Hippocampal formation (tissue), 2 donors: Measurements from ENCODE around the gene TTC21A.
"Not testable (repeated sequence)": the region's sequence is repeated elsewhere in the genome, so short reads cannot be mapped to it uniquely, and the experiment has no call there.

Experiments
- DNase-seq, 2 donors: peaks; one replicate each; lab custom pipeline; 2025; lab: John Stamatoyannopoulos, UW

The TTC21A gene

DNA sequence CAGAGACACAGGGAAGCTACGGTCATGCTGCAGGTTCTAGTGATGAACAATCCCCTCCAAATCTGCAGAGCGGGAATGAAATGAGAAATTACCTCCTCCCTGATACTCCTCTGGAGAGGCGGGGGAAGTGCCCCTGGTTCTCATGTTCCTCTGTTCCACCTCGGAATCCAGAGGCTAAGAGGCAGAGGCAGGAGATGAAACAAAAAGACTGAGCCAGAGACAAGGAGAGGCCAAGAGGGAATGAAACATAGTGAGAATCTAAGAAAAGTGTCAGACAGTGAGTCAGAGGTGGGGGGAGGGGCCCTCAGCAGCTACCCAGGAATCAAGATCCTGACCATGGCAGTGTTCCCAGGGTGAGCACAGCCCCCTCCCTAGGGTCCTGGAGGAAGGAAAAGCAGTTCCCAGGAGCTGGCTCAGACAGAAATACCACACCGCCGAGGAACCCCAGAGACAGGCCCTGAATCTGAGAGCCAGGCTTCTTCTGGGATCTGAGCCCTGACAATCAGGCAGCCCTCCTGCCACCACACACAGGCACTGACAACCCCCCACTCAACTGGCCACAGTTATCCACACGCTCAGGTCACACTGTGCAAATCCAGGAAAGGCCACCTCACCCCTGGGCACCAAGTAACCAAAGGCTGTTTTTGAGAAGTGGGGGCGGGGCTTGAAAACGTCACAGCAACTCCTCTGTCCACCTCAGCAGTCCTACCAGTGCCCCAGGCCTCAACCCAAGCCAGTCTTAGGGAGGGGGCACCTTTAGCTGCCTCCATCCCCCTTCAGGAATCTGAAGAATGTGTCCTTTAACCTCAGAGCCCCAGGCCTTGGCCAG, 43.5 kb downstream of the TTC21A start:
- DNase-seq = peak; percentile 35 to 58

DNA sequence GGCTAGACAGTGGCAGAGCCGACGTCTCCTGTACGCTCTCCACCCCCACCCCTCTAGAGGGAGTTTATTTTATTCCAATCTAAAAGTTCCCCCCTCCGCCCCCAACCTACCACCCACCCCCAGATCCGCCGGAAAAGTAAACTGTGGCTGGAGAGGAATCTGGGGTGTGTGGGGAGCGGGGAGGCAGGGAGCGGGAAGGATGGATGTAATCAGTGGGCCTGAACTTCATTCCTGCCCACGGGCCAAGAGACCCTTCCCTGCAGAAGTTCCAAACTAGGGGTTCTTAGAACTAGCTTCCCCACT, 46.4 kb downstream of the TTC21A start:
- no peak for DNase-seq

DNA sequence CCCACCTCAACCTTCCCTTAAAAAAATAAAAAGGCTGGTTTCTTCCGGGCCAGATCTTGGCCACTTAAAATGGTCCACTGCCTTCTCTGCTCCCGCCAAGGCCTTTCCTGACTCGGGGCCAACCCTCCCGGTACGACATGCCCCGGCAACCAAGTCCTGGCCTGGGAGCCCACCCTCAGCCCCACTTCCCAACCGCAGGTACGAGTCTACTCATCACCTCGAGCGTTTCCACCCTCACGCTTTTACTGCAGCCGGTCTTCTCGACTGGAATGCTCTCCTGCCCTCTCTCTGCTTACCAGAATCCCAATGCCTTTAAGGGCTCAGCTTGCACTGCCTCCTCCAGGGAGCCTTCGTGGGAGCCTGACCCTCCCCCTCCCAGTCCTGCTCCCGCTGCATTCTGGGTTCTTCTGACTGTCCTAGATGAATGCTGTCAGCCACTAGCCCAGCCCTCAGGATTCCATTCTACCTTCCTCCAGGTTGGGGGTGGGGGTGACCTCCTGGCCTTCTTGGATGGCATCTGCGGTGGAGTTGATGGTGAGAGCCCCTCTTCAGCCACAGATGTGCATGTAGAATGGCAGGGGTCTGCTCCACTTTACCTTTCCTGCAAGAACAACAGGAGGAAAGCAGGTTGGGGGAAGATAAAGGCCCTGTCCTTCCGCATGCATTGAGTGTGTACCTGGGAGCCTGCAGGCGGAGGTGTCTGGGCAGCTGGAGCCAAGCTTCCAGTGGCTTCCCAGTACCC, 47.0 kb downstream of the TTC21A start:
- DNase-seq = no peak

DNA sequence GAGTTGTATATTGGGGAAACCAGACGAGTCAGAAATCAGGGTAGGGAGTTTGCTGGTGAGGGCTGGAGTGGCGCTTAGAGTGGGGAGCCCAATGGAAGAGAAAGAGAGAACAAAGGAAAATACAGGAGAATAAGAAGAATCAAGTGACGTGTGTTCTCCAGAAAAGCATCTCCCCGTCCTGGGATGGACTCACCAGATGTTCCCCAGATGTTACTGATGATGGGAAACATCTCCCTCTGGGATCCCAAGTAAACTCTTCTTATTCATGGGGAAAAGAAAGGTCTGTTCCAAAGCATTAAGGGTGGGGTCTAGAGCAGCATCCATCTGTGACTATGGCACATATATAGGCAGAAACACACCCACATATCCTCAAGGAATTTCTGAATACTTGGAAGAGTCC, 48.9 kb downstream of the TTC21A start:
- no peak for DNase-seq

DNA sequence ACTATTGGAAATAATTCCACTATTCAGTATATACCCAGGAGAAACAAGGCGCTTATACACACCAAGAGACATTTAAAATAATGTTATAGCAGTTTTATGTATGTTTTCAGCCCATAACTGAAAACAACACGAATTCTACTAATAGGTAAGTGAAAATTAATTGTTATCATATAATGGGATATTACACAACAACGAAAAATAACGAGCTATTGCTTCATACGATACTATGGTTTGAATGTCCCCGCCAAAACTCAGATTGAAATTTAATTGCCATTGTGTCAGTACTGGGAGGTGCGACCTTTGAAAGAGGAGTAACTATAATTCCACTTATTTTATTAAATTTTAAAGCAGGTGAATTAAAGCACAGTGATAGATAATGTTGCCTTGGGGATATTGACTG, 49.9 kb downstream of the TTC21A start:
- no peak for DNase-seq

DNA sequence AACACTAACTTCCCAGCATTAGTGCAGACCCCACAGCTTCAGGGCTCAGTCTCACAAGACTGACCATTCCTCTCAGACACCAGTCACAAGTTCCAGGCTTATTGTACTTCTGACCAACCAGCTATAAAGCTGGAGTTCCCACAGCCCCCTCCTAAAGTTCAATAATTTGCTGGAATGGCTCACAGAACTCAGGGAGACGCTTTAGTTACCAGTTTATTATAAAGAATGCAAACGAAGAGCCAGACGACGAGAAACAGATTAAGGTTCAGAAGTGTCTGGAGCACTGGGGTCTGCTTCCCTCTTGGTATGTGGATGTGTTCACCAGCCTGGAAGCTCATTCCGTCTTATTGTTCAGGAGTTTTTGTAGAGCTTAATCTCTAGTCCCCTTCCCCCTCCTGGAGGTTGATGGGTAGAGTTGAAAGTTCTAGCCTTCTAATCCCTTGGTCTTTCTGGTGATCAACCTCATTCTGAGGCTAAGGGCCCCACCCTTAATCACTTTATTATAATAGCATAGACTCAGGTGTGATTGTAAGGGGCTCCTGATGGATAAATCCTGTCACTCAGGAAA, 50.8 kb downstream of the TTC21A start:
- no peak for DNase-seq

DNA sequence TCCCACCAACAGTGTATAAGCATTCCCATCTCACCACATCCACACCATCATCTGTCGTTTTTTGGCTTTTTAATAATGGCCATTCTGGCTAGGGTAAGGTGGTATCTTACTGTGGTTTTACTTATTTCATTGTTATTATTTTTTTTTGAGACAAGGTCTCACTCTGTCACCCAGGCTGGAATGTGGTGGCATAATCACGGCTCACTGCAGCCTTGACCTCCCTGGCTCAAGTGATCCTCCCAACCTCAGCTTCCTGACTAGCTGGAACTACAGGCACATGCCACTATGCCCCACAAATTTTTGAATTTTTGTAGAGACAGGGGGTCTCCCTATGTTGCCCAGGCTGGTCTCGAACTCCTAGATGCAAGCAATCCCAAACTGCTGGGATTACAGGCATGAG, 56.9 kb downstream of the TTC21A start:
- DNase-seq = no peak

DNA sequence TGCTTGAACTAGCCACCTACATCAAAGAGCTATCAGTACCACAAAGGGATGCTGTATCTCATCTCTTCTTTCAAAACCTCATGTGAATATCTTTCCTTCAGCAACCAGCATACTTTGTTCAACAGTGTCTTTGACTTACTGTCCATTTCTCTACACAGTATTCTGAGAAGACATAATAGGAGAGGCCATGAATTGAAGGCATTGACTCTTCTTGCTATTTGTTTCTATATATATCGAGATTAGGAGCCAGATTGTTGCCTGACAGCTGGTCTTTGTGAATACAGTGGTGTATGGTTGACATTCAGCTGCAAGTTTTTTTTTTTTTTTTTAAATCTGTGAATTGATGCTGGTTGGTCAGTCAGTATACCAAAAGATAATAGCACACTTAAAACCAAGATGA, 58.0 kb downstream of the TTC21A start:
- no peak for DNase-seq

DNA sequence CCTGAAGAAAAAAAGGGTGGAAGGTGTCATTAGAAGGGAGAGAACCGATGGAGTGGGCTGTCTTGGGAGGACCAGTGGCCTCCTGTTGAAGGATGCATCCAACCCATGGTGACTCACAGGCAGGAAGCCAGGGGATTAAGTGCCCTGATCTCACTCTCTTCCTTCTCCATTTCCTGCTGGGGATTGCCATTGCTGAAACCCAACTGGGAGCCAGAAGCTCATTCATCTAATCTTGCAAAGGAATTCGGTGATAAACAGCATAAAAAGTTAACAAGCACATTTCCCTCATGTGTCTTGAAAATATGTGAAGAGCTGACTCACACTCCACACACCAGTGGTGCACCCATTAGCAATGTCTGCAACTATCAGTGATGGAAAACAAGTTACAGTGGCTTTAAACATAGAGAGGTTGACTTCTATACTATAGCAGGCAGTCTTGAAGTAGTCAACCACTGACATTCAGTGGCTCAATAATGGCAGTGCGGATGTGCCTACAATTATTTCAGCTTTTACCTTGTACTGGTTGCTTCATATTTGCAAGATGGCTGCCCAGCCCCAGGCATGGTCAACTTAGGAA, 58.7 kb downstream of the TTC21A start:
- DNase-seq = no peak

DNA sequence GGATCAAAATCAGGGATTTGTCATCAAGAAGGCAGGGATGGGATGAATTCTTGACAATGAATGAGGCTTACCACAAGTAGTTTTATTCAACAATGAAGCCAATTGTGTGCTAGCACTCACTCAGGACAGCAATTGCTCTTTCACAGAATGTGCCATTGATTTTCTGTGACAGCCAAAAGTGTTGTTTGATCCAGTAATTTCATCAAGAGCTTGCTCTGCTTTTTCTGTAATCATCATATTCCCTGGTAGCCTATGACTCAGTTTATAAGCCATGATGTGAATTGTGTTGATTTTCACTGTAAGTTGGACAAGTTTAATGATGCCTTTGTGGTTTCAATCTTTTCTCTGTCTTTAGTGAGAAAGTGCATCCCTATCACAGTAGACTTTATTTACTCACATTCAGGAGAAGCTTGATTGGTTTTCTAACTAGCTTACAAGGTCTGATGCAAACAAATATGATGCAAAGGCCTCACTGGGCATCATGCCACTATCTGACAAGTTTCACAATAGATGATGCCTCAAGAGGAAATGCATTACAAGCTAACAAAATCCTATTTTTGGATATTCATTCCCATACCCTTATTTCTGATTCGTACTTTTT, 59.6 kb downstream of the TTC21A start:
- DNase-seq = peak in 1 of 2 donors; percentile 40

DNA sequence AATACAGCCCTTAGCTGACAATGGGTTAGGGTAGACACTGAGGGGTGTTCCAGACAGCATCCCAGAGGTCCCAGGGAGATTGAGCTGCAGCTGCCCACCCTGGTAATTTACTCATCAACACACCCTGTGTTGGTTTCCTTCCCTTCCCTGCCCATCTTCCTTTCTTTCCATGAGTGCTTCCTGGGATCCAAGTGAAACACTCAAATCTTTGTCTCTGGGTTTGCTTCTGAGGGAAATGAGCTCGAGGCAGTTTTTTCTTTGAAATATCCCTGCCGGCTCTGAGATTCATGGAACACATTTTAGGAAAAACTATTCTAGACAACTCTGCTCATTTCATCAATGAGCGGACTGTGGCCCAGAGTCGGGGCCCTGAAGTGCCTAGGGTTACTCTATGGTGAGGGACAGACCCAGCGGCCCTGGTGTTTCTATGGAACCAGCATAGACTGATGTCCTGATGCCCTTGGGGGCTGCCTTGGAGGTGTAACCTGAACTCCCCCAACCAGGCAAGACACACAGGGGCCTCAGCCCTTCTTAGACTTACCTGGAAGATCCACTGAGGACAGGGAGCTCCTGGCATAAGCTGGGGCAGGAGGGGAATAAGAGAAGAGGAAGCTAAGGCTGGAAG, 60.8 kb downstream of the TTC21A start:
- DNase-seq = no peak

DNA sequence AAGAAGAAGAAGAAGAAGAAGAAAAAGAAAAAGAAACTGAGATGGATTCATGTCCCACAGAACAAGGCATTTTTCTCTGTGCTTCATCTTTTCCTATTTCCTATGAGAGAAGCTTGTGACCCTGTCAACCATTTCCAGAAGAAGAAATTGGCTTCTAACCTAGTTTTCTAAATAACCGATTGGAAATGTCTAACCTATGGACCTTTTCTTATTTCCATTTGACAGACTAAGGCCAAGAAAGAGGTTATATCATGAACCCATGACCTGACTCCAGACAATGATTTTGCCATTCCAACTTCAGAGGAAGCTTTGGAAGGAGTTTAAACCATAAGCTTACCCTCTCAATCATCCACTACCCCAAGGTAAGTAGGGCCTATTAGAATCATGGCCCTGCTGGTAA, 62.2 kb downstream of the TTC21A start:
- no peak for DNase-seq

DNA sequence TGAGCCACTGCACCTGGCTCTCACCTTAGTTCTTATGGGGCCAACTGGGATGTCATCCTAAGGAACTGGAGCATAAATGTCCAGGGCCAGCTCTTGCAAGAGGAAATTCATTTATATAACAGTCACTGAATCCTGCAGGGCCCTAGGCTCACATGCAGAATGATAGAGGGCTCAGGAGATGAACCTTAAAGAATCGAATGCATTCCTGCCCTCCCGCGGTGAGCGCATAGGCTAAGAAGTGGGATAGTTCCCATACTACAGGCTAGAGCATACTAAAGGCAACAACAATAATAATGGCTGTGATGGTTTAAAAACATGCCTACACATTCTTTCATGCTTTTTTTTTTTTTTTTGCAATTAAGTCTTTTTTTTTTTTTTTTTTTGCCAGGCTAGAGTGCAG, 63.0 kb downstream of the TTC21A start:
- no peak for DNase-seq

DNA sequence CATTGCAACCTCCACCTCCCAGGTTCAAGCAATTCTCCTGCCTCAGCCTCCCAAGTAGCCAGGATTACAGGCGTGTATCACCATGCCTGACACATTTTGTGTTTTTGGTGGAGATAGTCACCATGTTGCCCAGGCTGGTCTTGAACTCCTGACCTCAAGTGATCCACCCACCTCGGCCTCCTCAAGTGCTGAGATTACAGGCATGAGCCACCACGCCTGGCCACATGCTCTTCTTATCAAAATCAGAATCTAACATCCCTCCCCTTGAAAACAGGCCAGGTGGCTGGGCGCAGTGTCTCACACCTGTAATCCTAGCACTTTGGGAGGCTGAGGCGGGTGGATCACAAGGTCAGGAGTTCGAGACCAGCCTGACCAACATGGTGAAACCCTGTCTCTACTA, 63.4 kb downstream of the TTC21A start:
- not testable (repeated sequence) for DNase-seq

DNA sequence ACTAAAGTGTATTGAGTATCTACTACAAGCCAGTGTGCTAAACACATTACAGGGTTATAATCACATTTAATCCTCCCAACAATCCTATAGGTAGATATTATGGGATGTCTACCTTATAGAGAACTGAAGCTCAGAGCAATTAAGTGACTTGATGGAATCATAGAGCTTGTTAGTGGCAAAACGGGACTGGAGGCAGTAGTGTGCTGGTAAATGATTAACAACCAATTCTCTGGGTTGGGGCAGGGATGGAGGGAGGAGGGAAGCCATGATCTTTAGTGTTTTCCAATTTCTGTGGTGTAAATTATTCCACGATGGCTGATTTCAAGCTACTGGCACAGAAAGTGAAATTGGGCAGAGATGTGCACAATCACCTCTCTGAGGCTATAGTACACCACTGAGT, 64.4 kb downstream of the TTC21A start:
- no peak for DNase-seq

DNA sequence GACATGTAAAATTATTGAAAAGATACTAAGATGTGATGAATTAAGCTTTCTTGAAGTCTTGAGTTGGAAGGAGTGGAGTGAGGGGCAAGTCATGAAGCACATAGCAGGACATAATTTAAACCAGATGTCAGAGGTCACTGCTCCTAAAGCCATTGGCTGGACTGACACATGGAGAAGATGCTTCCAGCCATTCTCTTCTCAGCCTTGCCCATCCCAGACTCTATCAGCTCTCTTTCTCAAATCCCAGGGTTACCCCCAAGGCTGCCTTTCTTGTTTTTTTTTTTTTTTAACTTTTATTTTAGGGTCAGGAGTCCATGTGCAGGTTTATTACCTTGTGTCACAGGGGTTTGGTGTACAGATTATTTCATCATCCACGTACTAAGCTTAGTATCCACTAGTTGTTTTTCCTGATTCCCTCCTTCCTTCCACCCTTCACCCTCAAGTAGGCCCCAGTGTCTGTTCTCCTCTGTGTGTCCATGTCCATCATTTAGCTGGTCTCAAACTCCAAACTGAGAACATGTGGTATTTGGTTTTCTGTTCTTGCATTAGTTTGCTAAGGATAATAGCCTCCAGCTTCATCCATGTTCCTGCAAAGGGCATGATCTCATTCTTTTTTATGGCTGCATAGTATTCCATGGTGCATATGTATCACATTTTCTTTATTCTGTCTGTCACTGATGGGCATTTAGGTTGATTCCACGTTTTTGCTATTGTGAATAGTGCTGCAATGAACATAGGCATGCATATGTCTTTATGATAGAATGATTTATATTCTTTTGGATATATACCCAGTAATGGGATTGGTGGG, 66.0 kb downstream of the TTC21A start:
- no peak for DNase-seq

DNA sequence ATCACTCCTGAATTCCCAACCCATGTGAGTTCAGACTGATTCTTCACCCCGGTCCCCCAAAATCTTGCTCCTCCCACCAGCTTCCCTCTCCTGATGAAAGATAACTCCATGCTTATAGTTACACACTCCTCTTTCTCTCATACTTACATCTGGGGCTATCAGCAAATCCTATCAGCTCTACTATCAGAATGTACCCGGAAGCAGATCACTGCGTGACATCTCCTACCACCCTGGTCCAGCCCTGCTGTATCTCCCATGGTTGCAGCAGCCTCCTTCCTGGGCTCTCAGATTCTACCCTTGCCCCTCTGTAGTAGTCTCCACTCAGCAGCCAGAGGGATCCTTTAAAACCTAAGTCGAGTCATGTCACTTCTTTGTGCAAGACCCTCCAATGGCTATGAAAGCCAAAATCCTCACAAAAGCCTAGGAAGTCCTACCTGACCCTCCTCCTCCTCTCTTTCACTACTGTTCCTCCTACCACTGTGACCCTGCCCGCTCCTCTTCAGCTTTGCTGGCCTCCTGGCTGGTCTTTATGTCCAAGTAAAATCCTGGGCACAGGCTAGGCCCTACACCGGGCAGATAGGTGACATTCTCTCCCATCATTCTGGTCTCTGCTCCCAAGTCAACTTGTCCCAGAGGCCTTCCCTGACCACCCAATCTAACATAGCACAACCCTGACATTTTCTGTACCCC, 68.7 kb downstream of the TTC21A start:
- DNase-seq = no peak

DNA sequence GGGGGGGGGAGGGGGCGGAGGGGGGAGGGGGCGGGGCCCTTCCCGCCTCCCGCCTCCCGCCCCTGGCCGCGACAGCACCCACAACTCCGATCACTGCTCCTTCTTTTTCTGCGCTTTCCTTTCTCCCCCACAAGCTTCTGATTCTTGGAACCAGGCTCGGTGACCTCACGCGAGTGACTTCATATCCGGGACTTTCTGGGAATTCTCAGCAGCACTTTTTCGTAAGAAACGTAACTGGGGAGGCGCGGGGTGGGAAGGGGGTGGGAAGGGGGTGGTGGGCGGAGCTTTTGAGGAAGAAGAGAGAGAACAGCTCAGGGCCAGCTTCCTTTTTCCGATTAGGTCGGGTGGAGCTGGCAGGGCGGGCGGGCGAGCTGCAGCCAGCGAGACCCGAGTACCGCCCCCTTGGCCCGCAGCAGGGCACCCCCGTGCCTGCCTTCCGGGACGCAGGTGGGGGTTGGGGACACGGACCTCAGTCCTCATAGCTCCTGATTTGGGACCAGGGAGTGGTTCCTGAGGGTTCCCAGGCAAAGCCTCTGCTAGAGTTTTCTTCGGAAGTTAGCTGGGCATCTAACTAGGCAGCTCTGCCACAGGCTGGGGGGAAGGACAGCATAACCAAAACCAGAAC, 70.3 kb downstream of the TTC21A start:
- DNase-seq = peak; percentile 70 to 74

DNA sequence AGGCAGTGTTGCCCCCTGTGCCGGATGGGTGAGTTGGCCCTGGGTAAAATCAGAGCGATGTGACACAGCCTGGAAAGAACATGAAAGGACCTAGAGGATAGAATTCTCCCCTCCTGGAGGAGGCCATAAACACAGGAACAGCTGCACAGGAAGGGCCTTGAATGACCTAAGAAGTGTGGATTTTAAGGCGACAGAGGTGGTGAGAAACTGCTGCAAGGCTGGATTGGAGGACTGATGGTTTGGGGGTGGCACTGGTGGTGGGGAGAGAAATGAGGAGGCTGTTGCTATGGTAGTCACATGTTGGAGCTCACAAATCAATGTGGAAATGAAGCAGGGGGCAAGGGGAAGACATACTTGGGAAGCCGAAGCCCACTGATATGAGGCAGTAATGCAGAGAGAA, 71.1 kb downstream of the TTC21A start:
- DNase-seq = no peak

DNA sequence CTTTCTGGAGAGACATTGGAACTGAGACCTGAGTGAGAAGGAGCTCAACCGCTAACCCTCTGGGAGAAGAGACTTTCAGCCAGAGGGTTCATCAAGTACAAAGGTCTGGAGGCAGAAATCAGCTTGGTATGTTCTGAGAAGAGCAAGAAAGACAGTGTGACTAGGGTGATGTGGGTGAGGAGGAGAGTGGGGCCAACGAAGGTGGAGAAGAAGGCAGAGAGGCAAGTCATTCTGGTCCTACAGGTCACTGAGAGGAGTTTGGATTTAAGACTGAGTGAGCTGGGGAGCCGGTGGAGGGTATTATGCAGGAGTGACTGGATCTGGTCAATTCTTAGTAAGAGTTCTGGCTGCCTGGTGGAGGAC, 72.7 kb downstream of the TTC21A start:
- no peak for DNase-seq
